ENCODE data around the gene CKAP4. TPM values are rescaled to one million over a fixed set of nuclear protein-coding genes. Genes with fewer than 3 reads are reported as not detected.

The CKAP4 gene
- total RNA-seq, 1 experiment from 2014 or later: 101 TPM

DNA sequence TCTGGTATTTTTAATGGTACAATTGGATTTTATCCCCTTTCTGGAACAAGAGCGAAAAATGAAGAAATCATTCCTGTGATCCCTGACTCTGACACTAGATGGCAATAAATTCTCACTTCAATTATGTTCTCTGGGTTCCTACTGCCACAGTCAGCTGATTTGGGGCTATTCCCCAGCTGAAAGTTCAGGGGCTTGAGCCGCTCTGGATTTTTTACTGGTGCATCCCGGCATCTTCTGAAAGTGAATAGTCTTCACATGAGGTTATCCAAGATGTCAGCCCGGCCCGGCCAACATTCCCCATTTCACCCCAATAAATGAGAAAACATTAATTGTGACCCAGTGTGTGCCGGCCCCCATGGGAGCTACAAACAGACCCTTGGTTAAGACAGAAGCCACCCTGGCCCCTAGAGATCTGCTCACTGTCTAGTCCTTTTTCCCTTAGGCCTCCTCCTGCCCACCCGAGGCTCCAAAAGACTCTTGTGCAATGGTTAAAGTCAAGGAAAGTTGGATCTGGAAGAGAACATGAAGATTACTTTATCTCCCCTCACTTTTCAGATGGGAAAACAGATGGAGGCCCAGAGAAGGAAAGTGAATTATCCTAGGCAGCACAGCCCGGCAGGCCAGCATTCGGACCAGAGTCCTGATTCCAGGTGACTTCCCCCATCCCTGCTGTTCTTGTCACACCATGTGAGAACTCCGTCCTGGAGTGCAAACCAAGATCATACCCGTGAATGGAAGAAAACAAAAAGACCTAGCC lies 20.8 kb downstream of the CKAP4 start:
- TF ChIP-seq, protein P1, sequence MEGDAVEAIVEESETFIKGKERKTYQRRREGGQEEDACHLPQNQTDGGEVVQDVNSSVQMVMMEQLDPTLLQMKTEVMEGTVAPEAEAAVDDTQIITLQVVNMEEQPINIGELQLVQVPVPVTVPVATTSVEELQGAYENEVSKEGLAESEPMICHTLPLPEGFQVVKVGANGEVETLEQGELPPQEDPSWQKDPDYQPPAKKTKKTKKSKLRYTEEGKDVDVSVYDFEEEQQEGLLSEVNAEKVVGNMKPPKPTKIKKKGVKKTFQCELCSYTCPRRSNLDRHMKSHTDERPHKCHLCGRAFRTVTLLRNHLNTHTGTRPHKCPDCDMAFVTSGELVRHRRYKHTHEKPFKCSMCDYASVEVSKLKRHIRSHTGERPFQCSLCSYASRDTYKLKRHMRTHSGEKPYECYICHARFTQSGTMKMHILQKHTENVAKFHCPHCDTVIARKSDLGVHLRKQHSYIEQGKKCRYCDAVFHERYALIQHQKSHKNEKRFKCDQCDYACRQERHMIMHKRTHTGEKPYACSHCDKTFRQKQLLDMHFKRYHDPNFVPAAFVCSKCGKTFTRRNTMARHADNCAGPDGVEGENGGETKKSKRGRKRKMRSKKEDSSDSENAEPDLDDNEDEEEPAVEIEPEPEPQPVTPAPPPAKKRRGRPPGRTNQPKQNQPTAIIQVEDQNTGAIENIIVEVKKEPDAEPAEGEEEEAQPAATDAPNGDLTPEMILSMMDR (IDR thresholded peaks at IDR 0.05; ENCODE audit: unreplicated experiment): peak; percentile 75
- POLR2A ChIA-PET: interaction anchor here (0.7 to 4.0 kb wide), 27 partner anchors 9 to 1472 kb away, joined by 3 to 34 read pairs (median 4); partner anchors contain the start of genes CKAP4, NUAK1, POLR3B and TCP11L2
- Mint-ChIP-seq H3K4me1 (ENCODE audit: insufficient read depth, unreplicated experiment) (peaks cover 15% of the 10 kb centered on the region), H3K36me3 (ENCODE audit: insufficient read depth, unreplicated experiment) (no peaks in the 10 kb centered on the region), H3K27me3 (ENCODE audit: insufficient read depth, unreplicated experiment) (no peaks in the 10 kb centered on the region), H3K9me3 (ENCODE audit: unreplicated experiment) (no peaks in the 10 kb centered on the region), H3K4me3 (ENCODE audit: unreplicated experiment) (peak overlapping the region; percentile 46), H3K27ac (ENCODE audit: low read depth, unreplicated experiment) (peak overlapping the region; percentile 97)
- intact Hi-C loops (cut with micrococcal nuclease): loop anchor here (1.0 to 10.0 kb wide), 6 partner anchors 19 to 693 kb away; partner anchors contain the start of gene RIC8B
- TSS peak; percentile 88 for BruUV-seq (replicated peaks)
- peak; percentile 78 for DNase-seq (ENCODE audit: unreplicated experiment)
- CTCF ChIA-PET: interaction anchor here (0.5 to 6.0 kb wide), 48 partner anchors 9 to 1535 kb away, joined by 3 to 76 read pairs (median 4); partner anchors contain the start of gene POLR3B

DNA sequence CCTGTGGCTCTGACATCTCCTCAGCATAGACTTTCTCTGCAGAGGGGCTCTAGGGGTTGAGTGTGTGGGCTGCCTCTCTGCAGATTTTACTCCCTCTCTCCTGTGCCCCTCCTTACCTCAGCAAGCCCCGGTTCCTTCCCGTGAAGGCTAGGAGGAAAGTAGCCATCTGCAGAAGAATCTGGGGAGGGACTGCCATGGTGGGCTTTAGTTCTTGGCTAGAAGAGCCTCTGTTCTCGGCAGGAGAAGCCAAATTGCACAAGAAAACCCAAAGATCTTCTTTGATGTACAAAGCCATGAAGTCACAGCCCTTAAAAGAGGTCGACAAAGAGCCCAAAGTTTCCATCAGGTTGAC lies 23.5 kb downstream of the CKAP4 start:
- POLR2A ChIA-PET: interaction anchor here (1.0 to 1.3 kb wide), 2 partner anchors 75 to 133 kb away, joined by 3 to 5 read pairs; partner anchors contain the start of gene POLR3B
- no peaks in the 10 kb centered on the region for H3K9me3 Mint-ChIP-seq (ENCODE audit: unreplicated experiment)

DNA sequence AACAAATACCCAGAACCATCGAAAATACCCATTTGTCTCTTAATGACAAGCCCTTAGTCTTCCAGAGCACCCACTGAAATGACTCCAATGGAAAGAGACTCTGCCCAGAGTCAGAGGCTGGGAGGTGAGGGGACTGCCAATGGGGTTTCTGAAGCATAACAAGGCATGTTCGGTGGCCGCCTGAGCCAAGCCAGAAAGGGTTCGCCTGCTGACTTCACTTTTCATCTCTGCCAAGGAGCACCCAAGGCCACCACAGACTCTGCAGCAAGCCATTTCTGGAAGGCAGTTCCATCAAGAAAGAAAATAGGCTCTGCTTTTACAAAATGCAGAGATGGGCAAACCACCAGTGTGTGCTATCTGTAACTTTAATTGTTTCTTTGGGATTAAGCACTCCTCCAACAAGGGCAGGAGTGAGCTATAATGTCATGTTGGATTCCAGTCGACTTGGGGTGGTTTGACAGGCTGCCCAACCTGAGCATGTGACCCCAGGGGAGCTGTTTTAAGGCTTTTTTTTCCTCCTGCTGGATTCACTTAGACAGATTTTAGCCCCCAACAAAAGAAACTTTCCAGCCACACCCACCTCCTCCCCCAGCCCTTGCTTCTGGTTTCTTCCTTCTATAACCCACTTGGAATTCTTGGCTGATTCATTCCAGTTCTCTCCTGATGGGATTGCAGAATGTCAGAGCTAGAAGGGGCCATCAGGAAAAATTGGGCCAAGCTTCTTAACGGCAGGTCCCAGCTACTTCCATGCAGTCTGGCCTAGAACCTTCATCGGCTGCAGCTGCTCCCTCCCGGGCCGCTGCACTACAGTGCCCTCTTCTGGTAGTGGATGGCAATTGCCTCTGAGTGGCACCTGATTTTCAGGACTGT lies 24.1 kb downstream of the CKAP4 start:
- BruUV-seq (replicated peaks): no TSS peak
- no peak overlapping the region for H3K27ac Mint-ChIP-seq (ENCODE audit: low read depth, unreplicated experiment)
- H3K4me1 Mint-ChIP-seq (ENCODE audit: insufficient read depth, unreplicated experiment): peaks cover 15% of the 10 kb centered on the region
- CTCF ChIA-PET: interaction anchor here (0.5 to 1.9 kb wide), 48 partner anchors 9 to 1486 kb away, joined by 3 to 23 read pairs (median 4); partner anchors contain the start of gene TCP11L2
- peak; percentile 69 for DNase-seq (ENCODE audit: unreplicated experiment)
- no peaks in the 10 kb centered on the region for H3K36me3 Mint-ChIP-seq (ENCODE audit: insufficient read depth, unreplicated experiment)
- no peaks in the 10 kb centered on the region for H3K9me3 Mint-ChIP-seq (ENCODE audit: unreplicated experiment)
- H3K4me3 Mint-ChIP-seq (ENCODE audit: unreplicated experiment): no peak overlapping the region
- TF ChIP-seq, protein P1 (IDR thresholded peaks at IDR 0.05; ENCODE audit: unreplicated experiment): peak; percentile 93
- H3K27me3 Mint-ChIP-seq (ENCODE audit: insufficient read depth, unreplicated experiment): no peaks in the 10 kb centered on the region
- POLR2A ChIA-PET: interaction anchor here (1.0 to 1.3 kb wide), 2 partner anchors 75 to 134 kb away, joined by 3 to 5 read pairs; partner anchors contain the start of gene POLR3B
- intact Hi-C loops (cut with micrococcal nuclease): loop anchor here (1.0 to 10.0 kb wide), 4 partner anchors 86 to 803 kb away; partner anchors contain the start of genes NUAK1 and RIC8B

More for the DNA sequence above, 23.5 kb downstream of the CKAP4 start:
- intact Hi-C loops (cut with micrococcal nuclease): loop anchor here (1.0 to 10.0 kb wide), 4 partner anchors 87 to 804 kb away; partner anchors contain the start of genes NUAK1 and RIC8B
- H3K36me3 Mint-ChIP-seq (ENCODE audit: insufficient read depth, unreplicated experiment): no peaks in the 10 kb centered on the region
- H3K27ac Mint-ChIP-seq (ENCODE audit: low read depth, unreplicated experiment): no peak overlapping the region
- CTCF ChIA-PET: interaction anchor here (0.6 to 1.9 kb wide), 36 partner anchors 9 to 1485 kb away, joined by 3 to 23 read pairs (median 4); partner anchors contain the start of gene TCP11L2
- no peak overlapping the region for H3K4me3 Mint-ChIP-seq (ENCODE audit: unreplicated experiment)
- H3K4me1 Mint-ChIP-seq (ENCODE audit: insufficient read depth, unreplicated experiment): peaks cover 15% of the 10 kb centered on the region
- no TSS peak for BruUV-seq (replicated peaks)
- DNase-seq (ENCODE audit: unreplicated experiment): no peak
- TF ChIP-seq, protein P1 (IDR thresholded peaks at IDR 0.05; ENCODE audit: unreplicated experiment): no peak
- no peaks in the 10 kb centered on the region for H3K27me3 Mint-ChIP-seq (ENCODE audit: insufficient read depth, unreplicated experiment)
